ENCODE measurements around the gene CEP41.

The CEP41 gene

GRCh38 chr7:130429019-130429418 lies 11.8 kb downstream of the CEP41 start:
- Histone ChIP-seq H4K8ac (ENCODE audit: low read length) (peak overlapping the region; percentile 85), H4K91ac (ENCODE audit: low read length) (peak overlapping the region; percentile 85), H2AK5ac (ENCODE audit: low read length, severe bottlenecking) (peak overlapping the region; percentile 80), H3K23ac (ENCODE audit: low read length in 2 of 2) (no peak overlapping the region), H3K4ac (ENCODE audit: low read depth in 1 of 2, low read length in 2 of 2) (peak overlapping the region in 1 of 2 experiments; percentile 66), H3K9ac (ENCODE audit: low read length) (no peak overlapping the region), H3K4me2 (ENCODE audit: low read length, poor library complexity, severe bottlenecking) (no peak overlapping the region), H2BK5ac (ENCODE audit: low read depth, low read length, poor library complexity, severe bottlenecking) (peak overlapping the region; percentile 63), H2AFZ (ENCODE audit: low read depth, low read length) (no peak overlapping the region), H3K4me3 (ENCODE audit: insufficient read depth in 1 of 2, low read depth in 1 of 2, low read length in 2 of 2) (no peak overlapping the region), H2BK120ac (ENCODE audit: low read depth, low read length) (peak overlapping the region; percentile 96), H2BK12ac (ENCODE audit: low read length in 2 of 2) (peak overlapping the region; percentile 55 to 94), H3K14ac (ENCODE audit: low read length in 2 of 2) (peak overlapping the region in 1 of 2 experiments; percentile 43), H2BK15ac (ENCODE audit: low read depth, poor library complexity, severe bottlenecking) (peak overlapping the region; percentile 86), H3K27ac (ENCODE audit: low read length, poor library complexity, severe bottlenecking) (no peak overlapping the region), H3K4me1 (ENCODE audit: control insufficient read depth, insufficient read depth, low read depth, low read length) (peaks cover 8% of the 10 kb centered on the region), H3K9me3 (ENCODE audit: control insufficient read depth, low read length) (no peaks in the 10 kb centered on the region), H3K18ac (ENCODE audit: low read depth in 1 of 2, low read length in 2 of 2) (peak overlapping the region; percentile 86 to 94), H3K27me3 (ENCODE audit: control insufficient read depth in 1 of 2, insufficient read depth in 1 of 2, low read length in 2 of 2) (no peaks in the 10 kb centered on the region), H3K79me1 (replicated peaks; ENCODE audit: low read length, poor library complexity, severe bottlenecking) (peaks cover 13% of the 10 kb centered on the region), H3K36me3 (ENCODE audit: control insufficient read depth in 1 of 2, insufficient read depth in 2 of 2, low read depth in 1 of 2, low read length in 2 of 2) (peaks cover 3% of the 10 kb centered on the region in 2 experiments)
- 90% methylated on average over 4 of the region's 4 CpGs for WGBS
- DNase-seq: no peak

- Histone ChIP-seq H3K27ac (ENCODE audit: low read length, poor library complexity, severe bottlenecking) (no peak overlapping the region), H2BK120ac (ENCODE audit: low read depth, low read length) (no peak overlapping the region), H2AFZ (ENCODE audit: low read depth, low read length) (no peak overlapping the region), H3K9ac (ENCODE audit: low read length) (no peak overlapping the region), H3K4ac (ENCODE audit: low read depth in 1 of 2, low read length in 2 of 2) (no peak overlapping the region), H3K14ac (ENCODE audit: low read length in 2 of 2) (no peak overlapping the region), H3K4me2 (ENCODE audit: low read length, poor library complexity, severe bottlenecking) (no peak overlapping the region), H2BK12ac (ENCODE audit: low read length in 2 of 2) (peak overlapping the region in 1 of 2 experiments; percentile 67), H3K4me1 (ENCODE audit: control insufficient read depth, insufficient read depth, low read depth, low read length) (peaks cover 8% of the 10 kb centered on the region), H2BK5ac (ENCODE audit: low read depth, low read length, poor library complexity, severe bottlenecking) (no peak overlapping the region), H3K36me3 (ENCODE audit: control insufficient read depth in 1 of 2, insufficient read depth in 2 of 2, low read depth in 1 of 2, low read length in 2 of 2) (peaks cover 3% of the 10 kb centered on the region in 2 experiments), H2BK15ac (ENCODE audit: low read depth, poor library complexity, severe bottlenecking) (no peak overlapping the region), H2AK5ac (ENCODE audit: low read length, severe bottlenecking) (no peak overlapping the region), H4K8ac (ENCODE audit: low read length) (no peak overlapping the region), H3K9me3 (ENCODE audit: control insufficient read depth, low read length) (no peaks in the 10 kb centered on the region), H3K27me3 (ENCODE audit: control insufficient read depth in 1 of 2, insufficient read depth in 1 of 2, low read length in 2 of 2) (no peaks in the 10 kb centered on the region), H3K4me3 (ENCODE audit: insufficient read depth in 1 of 2, low read depth in 1 of 2, low read length in 2 of 2) (no peak overlapping the region), H3K23ac (ENCODE audit: low read length in 2 of 2) (no peak overlapping the region), H3K18ac (ENCODE audit: low read depth in 1 of 2, low read length in 2 of 2) (no peak overlapping the region), H3K79me1 (replicated peaks; ENCODE audit: low read length, poor library complexity, severe bottlenecking) (peaks cover 3% of the 10 kb centered on the region), H4K91ac (ENCODE audit: low read length) (no peak overlapping the region)
- 98% methylated on average over 4 of the region's 4 CpGs for whole genome bisulfite sequencing
- no peak for DNase-seq
Measured at GRCh38 chr7:130426564-130426963, 14.3 kb downstream of the CEP41 start.

- Histone ChIP-seq H3K9me3 (ENCODE audit: control insufficient read depth, low read length) (no peaks in the 10 kb centered on the region), H3K36me3 (ENCODE audit: control insufficient read depth in 1 of 2, insufficient read depth in 2 of 2, low read depth in 1 of 2, low read length in 2 of 2) (peaks cover 3% of the 10 kb centered on the region in 2 experiments), H2BK12ac (ENCODE audit: low read length in 2 of 2) (peak overlapping the region in 1 of 2 experiments; percentile 33), H4K8ac (ENCODE audit: low read length) (no peak overlapping the region), H3K18ac (ENCODE audit: low read depth in 1 of 2, low read length in 2 of 2) (no peak overlapping the region), H2BK15ac (ENCODE audit: low read depth, poor library complexity, severe bottlenecking) (no peak overlapping the region), H4K91ac (ENCODE audit: low read length) (no peak overlapping the region), H2AK5ac (ENCODE audit: low read length, severe bottlenecking) (no peak overlapping the region), H3K14ac (ENCODE audit: low read length in 2 of 2) (no peak overlapping the region), H2BK5ac (ENCODE audit: low read depth, low read length, poor library complexity, severe bottlenecking) (no peak overlapping the region), H2BK120ac (ENCODE audit: low read depth, low read length) (no peak overlapping the region), H3K4ac (ENCODE audit: low read depth in 1 of 2, low read length in 2 of 2) (no peak overlapping the region), H2AFZ (ENCODE audit: low read depth, low read length) (no peak overlapping the region), H3K27me3 (ENCODE audit: control insufficient read depth in 1 of 2, insufficient read depth in 1 of 2, low read length in 2 of 2) (no peaks in the 10 kb centered on the region), H3K27ac (ENCODE audit: low read length, poor library complexity, severe bottlenecking) (no peak overlapping the region), H3K79me1 (replicated peaks; ENCODE audit: low read length, poor library complexity, severe bottlenecking) (peaks cover 3% of the 10 kb centered on the region), H3K23ac (ENCODE audit: low read length in 2 of 2) (no peak overlapping the region), H3K4me2 (ENCODE audit: low read length, poor library complexity, severe bottlenecking) (no peak overlapping the region), H3K4me3 (ENCODE audit: insufficient read depth in 1 of 2, low read depth in 1 of 2, low read length in 2 of 2) (no peak overlapping the region), H3K4me1 (ENCODE audit: control insufficient read depth, insufficient read depth, low read depth, low read length) (peaks cover 6% of the 10 kb centered on the region), H3K9ac (ENCODE audit: low read length) (no peak overlapping the region)
- no peak for DNase-seq
- over 99% methylated on average over 3 of the region's 4 CpGs for WGBS
Measured at GRCh38 chr7:130425796-130426195, 15.0 kb downstream of the CEP41 start.

- DNase-seq: peak; percentile 56
- H3K23ac ChIP-seq (ENCODE audit: low read length in 2 of 2): no peak overlapping the region
- no peak overlapping the region for H2AK5ac ChIP-seq (ENCODE audit: low read length, severe bottlenecking)
- peaks cover 3% of the 10 kb centered on the region in 2 experiments for H3K36me3 ChIP-seq (ENCODE audit: control insufficient read depth in 1 of 2, insufficient read depth in 2 of 2, low read depth in 1 of 2, low read length in 2 of 2)
- H2BK15ac ChIP-seq (ENCODE audit: low read depth, poor library complexity, severe bottlenecking): no peak overlapping the region
- no peak overlapping the region for H3K18ac ChIP-seq (ENCODE audit: low read depth in 1 of 2, low read length in 2 of 2)
- no peak overlapping the region for H2AFZ ChIP-seq (ENCODE audit: low read depth, low read length)
- H2BK5ac ChIP-seq (ENCODE audit: low read depth, low read length, poor library complexity, severe bottlenecking): no peak overlapping the region
- H3K4me3 ChIP-seq (ENCODE audit: insufficient read depth in 1 of 2, low read depth in 1 of 2, low read length in 2 of 2): no peak overlapping the region
- no peak overlapping the region for H4K8ac ChIP-seq (ENCODE audit: low read length)
- H2BK120ac ChIP-seq (ENCODE audit: low read depth, low read length): no peak overlapping the region
- H3K4me2 ChIP-seq (ENCODE audit: low read length, poor library complexity, severe bottlenecking): no peak overlapping the region
- no peak overlapping the region for H3K9ac ChIP-seq (ENCODE audit: low read length)
- H3K9me3 ChIP-seq (ENCODE audit: control insufficient read depth, low read length): no peaks in the 10 kb centered on the region
- no CpG with 5 or more reads among the region's 3 CpGs for WGBS
- no peaks in the 10 kb centered on the region for H3K27me3 ChIP-seq (ENCODE audit: control insufficient read depth in 1 of 2, insufficient read depth in 1 of 2, low read length in 2 of 2)
- peaks cover 2% of the 10 kb centered on the region for H3K79me1 ChIP-seq (replicated peaks; ENCODE audit: low read length, poor library complexity, severe bottlenecking)
- H3K27ac ChIP-seq (ENCODE audit: low read length, poor library complexity, severe bottlenecking): no peak overlapping the region
- no peak overlapping the region for H2BK12ac ChIP-seq (ENCODE audit: low read length in 2 of 2)
- H3K4ac ChIP-seq (ENCODE audit: low read depth in 1 of 2, low read length in 2 of 2): no peak overlapping the region
- peaks cover 8% of the 10 kb centered on the region for H3K4me1 ChIP-seq (ENCODE audit: control insufficient read depth, insufficient read depth, low read depth, low read length)
- no peak overlapping the region for H4K91ac ChIP-seq (ENCODE audit: low read length)
- H3K14ac ChIP-seq (ENCODE audit: low read length in 2 of 2): no peak overlapping the region
Measured at GRCh38 chr7:130423501-130424037, 17.2 kb downstream of the CEP41 start.

Data from mesenchymal stem cell (in vitro differentiated cells and primary cell).